HG02852 (cell line): ENCODE results near the gene BLVRB.
"Not testable (repeated sequence)": the region's sequence is repeated elsewhere in the genome, so short reads cannot be mapped to it uniquely, and the experiment has no call there.

Source experiments
- ATAC-seq: cut with Tn5 transposase; IDR thresholded peaks from one replicate; pipeline ENCODE4 v1.9.1; 2021; ENCODE audit warnings: mild to moderate bottlenecking, moderate library complexity; ENCODE audit not compliant: unreplicated experiment

The BLVRB gene

DNA sequence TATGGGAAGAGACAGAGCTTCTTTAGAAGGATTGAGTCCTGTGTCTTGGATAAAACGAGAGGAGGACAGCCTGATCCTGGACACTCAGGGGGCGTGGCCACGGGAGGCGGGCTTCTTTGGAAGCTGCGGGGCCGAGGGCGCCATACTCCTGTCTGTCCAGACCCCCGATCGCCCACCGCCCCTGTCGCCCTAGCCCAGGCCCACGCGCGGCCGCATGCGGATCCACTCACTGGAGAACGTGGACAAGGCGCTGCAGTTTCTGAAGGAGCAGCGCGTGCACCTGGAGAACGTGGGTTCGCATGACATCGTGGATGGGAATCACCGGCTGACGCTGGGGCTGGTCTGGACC, 24.3 kb upstream of the BLVRB start:
- ATAC-seq: no peak

DNA sequence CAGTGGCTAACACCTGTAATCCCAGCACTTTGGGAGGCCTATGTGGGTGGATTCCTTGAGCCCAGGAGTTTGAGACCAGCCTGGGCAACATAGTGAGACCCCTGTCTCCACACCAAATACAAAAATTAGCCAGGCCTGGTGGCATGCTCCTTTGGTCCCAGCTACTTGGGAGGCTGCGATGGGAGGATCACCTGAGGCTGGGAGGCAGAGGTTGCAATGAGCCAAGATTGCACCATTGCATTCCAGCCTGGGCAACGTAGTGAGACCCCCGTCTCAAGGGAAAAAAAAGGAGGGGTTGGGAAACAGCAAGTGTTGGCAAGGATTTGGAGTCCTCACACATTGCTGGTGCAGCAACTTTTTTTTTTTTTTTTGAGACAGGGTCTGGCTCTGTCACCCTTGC, 20.5 kb upstream of the BLVRB start:
- no peak for ATAC-seq

GRCh38 chr19:40475878-40476644, 10.5 kb upstream of the BLVRB start:
- not testable (repeated sequence) for ATAC-seq

DNA sequence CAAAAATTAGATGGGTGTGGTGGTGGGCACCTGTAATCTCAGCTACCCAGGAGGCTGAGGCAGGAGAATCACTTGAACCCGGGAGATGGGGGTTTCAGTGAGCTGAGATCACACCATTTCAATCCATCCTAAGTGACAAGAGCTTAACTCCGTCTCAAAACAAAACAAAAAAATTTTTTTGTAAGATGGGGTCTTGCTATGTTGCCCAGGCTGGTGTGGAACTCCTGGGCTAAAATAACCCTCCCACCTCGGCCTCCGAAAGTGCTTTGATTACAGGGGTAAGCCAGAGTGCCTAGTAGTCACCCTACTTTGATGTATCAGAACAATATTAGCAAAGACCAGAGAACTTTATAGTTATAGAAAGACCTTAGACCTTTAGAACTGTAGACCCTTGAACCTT, 9.2 kb upstream of the BLVRB start:
- no peak for ATAC-seq

- no peak for ATAC-seq
Observed at GRCh38 chr19:40472516-40472915, 7.0 kb upstream of the BLVRB start.

- ATAC-seq: no peak
Observed at GRCh38 chr19:40471111-40471510, 5.6 kb upstream of the BLVRB start.

GRCh38 chr19:40469011-40469410, 3.5 kb upstream of the BLVRB start:
- no peak for ATAC-seq

DNA sequence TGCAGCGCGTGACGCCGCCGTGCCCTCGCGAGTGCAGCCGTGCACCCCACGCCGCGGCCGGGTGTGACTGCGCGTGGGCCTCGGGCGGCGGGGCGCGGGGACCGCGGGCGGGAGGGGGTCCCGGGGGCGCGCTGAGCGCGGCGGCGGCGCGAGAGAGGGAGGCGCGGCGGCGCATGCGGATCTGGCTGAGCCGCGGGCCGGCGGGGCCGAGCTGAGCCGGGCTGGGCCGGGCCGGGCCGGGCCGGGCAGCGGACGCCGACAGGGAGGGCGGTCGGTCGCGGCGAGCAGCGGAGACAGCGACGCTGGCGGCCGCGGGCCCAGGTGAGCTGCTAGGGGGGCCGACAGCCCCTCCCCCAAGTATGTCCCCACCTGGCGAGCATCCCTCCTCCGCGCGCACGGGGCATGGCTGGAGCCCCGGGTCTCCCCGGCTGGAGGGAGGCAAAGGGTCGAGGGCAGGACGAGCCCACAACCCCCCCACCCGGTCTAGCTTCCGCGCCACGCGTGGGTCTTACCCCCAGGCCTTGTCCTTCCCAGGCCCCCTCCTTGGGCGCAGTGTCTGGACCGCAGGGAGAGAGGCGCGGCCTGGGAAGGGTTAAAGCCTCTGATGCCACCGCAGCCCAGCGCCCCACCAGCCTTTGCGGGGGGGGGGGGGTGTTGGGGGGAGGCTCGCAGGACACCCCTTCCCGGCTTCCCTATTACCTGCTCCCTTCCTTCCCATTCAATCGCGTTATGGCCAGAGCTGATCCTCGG, 1.6 kb upstream of the BLVRB start, which contains the start of gene SPTBN4:
Gene SPTBN4 (plus strand): TSS at position 17 of the 750 bp plus-strand sequence. CDS start 5,621 bp downstream, outside the sequence.
- ATAC-seq: no peak

GRCh38 chr19:40466219-40466984, 857 bp upstream of the BLVRB start:
- peak; percentile 18 for ATAC-seq

- no peak for ATAC-seq
Observed at GRCh38 chr19:40465025-40465556, 454 bp downstream of the BLVRB start.

GRCh38 chr19:40464059-40465024, 1.2 kb downstream of the BLVRB start:
- no peak for ATAC-seq

- not testable (repeated sequence) for ATAC-seq
Observed at GRCh38 chr19:40463587-40464037, 1.9 kb downstream of the BLVRB start.

GRCh38 chr19:40461669-40462221, 3.8 kb downstream of the BLVRB start:
- ATAC-seq: no peak

- no peak for ATAC-seq
Observed at GRCh38 chr19:40460185-40460584, 5.4 kb downstream of the BLVRB start.

GRCh38 chr19:40458597-40458974, 7.0 kb downstream of the BLVRB start:
- ATAC-seq: no peak

- ATAC-seq: no peak
Observed at GRCh38 chr19:40457953-40458596, 7.5 kb downstream of the BLVRB start.

GRCh38 chr19:40457048-40457447, 8.5 kb downstream of the BLVRB start:
- ATAC-seq: no peak

DNA sequence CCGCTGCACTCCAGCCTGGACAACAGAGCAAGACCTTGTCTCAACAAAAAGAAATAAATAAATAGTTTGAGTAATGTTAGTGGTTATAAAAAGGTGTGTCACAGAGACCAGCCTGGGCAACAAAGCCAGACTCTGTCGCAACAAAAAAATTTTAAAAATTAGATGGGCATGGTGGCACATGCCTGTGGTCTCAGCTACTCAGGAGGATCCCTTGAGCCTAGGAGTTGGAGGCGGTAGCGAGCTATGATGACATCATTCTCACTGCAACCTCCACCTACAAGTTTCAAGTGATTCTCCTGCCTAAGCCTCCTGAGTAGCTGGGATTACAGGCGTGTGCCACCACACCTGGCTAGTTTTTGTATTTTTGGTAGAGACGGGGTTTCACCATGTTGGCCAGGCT, 11.6 kb downstream of the BLVRB start:
- ATAC-seq: not testable (repeated sequence)

- ATAC-seq: no peak
Observed at GRCh38 chr19:40453151-40453735, 12.3 kb downstream of the BLVRB start.
